GM18499 (cell line): ENCODE measurements around the gene CTTN.
"Not testable (repeated sequence)": the region's sequence is repeated elsewhere in the genome, so short reads cannot be mapped to it uniquely, and the experiment has no call there.

Source experiments
- ATAC-seq: cut with Tn5 transposase; IDR thresholded peaks from one replicate; pipeline ENCODE4 v1.9.1; 2021; ENCODE audit warnings: moderate number of reproducible peaks; ENCODE audit not compliant: insufficient read depth, unreplicated experiment

Gene CTTN

DNA sequence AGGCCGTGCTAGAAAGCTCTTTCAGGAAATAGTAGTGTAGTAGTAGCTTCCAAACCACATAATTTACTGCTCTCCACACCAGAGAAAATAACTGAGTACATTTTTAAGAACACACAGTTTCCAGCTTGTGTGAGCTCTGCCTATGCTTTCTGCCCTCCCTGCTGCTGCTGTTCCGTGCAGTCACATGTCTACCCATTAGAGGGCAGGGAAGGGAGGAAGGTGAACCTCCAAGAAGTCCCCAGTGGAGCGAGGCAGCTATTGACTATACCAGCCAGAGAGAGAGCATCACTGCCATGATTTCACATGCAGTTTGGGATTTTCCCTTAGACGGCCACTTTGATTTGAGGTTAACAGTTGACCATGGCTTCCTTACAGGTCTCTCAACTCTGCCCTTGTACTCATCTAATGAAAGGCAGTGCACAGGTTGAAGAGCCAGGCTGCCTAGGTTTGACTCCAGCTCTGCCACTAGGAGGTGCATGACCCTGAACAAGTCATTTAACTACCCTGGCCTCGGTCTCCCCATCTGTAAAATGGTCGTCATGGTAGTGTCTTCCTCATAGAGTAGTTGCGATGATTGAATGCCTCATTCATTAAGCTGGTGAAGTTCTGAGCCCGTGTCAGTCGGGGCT is 19.7 kb upstream of the CTTN start:
- no peak for ATAC-seq

DNA sequence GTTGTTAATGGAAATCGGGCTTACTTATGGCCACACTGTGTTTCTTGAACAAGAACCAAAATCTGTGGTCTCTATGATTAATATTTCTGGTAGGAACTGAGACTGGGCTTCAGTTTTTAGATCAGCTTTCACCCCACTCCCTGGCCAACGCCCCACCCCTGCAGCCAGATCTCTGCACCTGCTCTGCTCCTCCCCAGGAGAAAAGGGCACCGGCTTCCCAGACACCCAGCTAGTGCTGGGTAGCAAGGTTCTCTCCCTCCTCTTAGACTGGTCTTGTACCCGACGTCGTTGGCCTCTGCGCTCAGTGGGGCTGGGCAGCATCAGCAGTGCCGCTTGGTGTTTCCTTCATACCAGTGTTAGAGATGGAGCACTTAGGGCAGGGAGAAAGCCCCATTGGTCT is 17.0 kb upstream of the CTTN start:
- no peak for ATAC-seq

- no peak for ATAC-seq
Measured at GRCh38 chr11:70381872-70382861, 16.2 kb upstream of the CTTN start.

- no peak for ATAC-seq
Measured at GRCh38 chr11:70383664-70384565, 14.4 kb upstream of the CTTN start.

DNA sequence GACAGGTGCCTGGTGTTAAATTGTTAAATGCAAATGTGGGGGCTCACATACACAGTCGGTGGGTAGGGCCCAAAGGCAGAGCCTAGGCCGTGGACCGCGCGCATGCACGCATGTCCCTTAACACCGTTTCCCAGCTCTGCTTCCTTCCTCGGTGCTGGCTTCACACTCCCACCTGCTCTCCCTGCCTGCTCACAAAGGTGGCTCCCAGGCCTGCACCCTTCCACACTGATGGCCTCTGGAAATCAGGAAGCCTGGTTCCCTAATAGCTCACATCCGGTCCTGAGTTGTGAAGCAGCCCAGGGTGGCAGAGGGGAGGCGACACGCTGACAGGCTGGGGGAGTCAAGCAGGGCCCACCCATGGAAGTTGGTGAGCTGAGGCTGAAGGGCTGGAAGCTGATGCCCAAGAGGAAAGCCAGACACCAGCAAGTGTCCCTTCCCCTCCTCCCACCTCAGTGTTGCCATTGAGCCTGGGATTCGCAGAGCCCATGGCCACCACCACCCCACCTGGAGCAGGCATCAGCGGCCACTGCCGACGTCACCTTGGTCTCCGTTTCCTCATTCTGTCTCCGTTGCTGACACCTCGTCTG is 13.7 kb upstream of the CTTN start:
- ATAC-seq = no peak

DNA sequence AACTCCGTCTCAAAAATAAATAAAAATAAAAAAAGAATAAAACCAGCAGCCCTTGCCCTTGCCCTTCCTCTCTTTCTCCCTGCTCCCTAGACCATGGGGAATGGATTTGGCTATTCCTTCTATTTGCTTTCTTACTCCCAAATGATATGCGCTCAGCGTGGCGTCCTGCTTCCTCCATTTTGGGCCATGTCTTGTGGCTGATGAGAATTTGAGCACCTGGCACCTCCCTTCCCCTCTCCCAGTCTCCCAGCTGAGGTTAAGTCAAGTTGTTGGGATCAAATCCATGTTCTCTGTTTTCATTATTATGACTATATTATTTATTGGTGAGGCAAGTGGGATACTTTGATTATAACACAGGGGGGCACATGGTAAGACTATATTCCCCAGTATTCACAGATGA is 10.8 kb upstream of the CTTN start:
- no peak for ATAC-seq

DNA sequence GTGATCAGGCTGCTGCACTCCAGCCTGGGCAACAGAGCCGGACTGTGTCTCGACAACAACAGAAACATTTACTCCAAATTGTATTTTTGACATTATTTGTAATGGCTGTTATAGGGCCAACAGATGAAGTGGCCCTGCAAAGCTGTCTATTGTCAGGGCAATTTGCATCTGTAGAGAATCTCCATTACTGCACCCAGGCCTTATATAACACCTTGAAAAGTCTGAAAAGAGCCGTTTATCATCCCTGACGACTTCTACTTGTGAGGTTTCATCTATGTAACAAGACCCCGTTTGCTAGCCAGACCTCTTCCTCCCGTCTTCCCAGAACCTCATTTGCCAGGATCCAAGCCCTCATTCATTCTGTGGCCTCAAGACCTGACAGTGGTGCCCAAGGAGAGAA is 9.1 kb upstream of the CTTN start:
- ATAC-seq = no peak

DNA sequence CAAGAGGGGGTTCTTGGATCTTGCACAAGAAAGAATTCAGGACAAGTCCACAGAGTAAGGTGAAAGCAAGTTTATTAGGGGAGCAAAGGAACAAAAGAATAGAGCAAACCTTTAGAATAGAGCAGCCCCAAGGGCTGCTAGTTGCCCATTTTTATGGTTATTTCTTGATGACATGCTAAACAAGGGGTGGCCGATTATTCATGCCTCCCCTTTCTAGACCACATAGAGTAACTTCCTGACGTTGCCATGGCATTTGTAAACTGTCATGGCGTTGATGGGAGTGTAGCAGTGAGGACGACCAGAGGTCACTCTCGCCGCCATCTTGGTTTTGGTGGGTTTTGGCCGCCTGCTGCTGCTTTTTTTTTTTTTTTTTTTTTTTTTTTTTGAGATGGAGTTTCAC is 7.4 kb upstream of the CTTN start:
- ATAC-seq = not testable (repeated sequence)

DNA sequence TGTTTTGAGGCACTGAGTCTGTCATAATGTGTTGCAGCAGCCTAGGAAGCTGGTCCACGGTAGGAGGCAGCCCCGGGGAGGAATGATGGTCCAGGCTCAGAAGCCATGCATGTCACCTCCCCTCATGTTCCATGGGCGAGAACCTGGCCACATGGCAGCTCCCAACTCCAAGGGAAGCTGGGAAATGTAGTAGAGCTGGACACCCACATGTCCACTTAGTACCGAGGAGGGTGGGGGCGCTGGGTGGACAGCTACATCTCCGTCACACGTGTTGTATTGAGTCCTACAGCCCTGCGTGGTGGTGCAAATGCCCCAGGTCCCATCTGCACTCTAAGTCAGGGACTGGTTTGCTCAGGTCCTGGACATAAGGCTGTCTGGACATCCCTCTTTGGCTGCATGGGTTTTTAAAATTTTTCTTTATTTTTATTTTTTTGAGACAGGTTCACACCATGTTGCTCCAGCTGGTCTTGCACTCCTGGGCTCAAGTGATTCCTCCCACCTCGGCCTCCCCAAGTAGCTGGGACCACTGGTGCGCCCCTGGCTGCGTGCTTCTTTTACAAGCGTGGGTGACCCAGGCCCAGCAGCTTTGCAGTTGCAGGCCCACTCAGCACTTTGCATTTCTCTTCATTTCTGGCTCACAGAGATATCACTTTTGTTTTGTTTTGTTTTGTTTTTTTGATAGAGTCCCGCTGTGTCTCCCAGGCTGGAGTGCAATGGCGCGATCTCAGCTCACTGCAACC is 3.9 kb upstream of the CTTN start:
- ATAC-seq = no peak

DNA sequence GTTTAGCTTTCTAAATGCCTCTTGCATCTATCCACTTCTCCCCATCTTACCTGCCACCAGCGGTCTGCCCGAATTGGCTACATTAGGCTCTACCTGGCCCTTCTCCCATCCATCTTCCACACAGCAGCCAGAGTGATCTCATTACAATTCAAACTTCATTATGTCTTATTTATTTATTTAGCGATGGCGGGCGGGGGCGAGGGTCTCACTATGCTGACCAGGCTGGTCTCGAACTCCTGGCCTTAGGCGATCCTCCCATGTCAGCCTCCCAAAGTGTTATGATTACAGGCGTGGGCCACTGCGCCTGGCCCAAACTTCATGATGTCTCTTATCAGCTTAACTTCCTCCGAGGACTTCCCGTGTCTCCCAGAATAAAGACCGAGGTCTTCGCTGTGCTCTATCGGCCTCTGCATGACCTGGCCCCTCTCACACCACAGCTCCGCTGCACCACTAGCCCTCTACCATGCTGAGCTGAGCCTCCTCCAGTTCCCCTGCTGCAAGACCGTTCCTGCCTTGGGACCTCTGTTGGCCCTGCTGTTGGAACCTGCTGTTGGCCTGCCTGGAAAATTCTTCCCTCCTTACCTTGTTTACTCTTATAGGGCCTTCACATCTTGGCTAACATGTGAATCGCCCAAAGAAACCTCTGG is 870 bp upstream of the CTTN start:
- ATAC-seq = no peak

DNA sequence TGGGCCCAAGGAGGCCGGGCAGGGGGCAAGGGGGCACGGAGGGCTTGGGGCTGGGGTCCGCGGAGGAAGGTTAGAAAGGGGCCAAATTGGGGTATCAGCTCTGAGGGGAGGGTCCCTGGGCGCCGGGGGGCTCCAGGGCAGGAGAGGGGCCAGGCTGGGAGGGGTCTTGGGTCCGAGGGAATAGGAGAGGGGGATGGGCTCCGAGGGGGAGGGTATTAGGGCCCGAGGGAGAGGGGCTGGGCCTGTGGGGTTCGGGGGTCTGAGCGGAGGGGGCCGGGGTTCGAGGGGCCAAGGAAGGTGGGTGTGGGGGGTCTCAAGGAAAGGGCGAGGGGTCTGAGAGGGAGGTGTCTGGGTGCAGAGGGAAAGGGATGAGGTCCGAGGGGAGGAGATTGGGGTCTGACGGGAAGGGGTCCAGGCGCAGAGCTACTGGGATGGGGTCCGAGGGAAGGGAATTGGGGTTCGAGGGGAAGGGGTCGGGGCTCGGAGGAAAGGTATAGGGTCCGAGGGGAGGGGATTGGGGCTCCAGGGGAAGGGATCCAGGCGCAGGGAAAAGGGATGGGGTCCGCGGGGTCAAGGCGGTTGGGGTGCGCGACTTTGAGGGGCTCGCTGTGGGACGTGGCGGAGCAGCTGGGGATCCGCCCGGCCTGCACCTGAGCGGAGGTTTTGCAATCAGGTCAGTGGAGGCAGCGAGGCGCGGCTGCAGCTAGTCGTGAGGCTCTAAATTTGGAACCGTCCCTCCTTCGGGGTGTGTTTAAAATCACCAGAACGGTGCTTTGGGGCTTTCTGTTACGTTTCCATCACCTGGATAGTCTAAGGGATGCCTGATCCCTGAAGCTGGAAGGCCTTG is 728 bp downstream of the CTTN start:
- ATAC-seq = no peak

DNA sequence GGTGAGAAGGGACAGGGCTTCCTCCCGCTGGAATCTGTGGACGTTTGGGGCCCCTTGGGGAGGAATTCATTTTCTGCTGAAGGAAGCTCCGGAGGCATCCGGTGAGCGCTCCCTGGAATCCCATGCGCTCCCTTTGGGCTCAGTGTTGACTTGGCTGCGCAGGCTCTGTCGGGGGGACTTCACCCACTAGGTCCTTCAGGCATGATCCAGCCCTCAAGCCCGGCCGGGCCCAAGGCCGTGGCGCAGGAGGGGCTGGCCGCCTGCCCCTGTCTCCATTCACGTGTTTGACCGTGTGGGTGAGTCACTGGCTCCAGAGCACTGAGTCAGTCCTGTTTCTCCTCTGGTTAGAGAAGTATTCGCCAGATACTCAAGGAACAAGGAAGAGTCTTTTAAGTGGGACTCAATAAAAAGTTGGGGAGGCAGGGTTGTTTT is 1.4 kb downstream of the CTTN start:
- no peak for ATAC-seq

DNA sequence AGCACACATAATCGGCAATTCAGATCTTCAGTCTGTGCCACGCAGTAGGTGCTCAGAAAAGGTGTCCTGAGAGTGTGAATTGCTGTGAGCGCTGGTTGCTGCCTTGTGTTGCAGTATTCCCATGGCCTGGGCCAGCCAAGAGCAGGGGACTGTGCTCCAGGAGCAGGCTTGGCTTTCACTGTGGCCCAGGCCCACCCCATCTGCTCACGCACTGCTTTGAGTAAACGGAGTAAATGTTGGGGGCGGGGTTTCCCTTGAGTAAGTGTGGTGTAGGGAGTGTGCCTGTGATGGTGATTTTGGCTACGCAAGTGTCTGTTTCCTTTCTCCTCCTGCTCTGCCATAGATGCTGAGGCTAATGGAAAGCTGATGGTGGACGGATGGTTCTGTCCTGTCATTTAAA is 2.3 kb downstream of the CTTN start:
- ATAC-seq = no peak

DNA sequence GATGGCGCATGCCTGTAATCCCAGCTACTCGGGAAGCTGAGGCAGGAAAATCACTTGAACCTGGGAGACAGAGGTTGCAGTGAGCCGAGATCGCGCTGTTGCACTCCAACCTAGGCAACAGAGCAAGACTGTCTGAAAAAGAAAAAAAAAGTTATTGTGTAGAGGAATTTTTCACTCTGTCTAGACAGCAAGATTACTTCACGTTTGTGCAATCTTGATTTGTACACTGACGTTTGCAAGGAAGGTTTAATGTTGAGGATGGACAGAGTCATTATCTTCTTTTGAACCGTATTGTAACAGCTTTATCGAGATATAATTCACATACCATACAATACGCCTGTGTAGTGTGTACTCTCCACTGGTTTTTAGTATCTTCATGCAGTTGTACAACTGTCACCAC is 3.7 kb downstream of the CTTN start:
- ATAC-seq = no peak

- ATAC-seq = no peak
Measured at GRCh38 chr11:70402685-70403084, 4.4 kb downstream of the CTTN start.

DNA sequence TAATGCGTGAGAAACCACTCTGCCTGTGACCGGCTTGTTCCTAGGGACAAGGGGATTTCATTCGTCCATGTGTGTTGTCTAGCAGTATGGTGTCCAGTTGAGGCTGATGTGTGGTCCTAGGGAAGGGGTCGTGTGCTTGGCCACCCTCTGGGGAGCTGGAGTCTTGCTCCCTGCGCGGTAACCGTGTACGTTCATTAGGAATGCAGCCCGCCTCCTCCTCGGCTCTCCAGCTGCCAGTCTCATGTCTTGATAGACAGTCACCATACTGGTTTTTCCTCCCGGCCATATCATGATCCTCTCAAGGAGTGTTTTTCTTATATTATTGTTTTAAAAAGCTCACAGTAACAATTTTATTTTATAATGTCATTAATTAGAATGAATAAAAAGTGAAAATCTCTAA is 5.9 kb downstream of the CTTN start:
- ATAC-seq = no peak

DNA sequence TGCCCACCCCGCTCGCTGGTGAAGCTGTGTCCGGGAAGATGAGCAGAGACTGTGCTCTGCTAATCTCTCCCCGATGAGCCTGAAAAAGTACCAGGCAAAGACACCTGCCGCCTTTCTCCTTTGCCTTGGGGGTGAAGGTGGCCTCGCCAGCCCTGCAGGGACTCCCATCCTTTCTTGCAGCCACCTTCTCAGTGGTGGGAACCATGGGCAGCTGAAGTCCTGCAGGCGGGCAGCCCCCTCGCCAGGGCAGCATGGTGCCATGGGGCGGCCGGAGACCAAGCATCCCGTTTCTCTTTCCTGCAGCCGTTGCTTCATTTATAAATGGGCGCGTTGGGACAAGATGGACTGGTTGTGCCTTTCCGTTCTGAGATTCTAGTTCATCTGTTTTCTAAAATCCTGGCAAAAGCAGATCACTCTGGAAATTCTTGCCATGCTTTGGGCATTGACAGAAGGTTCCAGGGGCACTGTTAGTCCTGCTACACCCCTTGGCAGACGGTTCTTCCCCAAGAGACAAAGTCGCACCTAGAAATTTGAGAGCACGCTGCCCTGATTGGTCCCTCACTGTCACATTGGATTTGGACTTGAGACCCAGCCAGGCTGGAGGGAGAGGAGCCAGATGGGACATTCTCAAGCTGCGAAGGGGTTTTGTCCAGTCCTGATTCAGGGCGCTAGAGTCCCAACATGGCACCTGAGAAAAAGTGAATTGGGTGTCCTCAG is 7.5 kb downstream of the CTTN start:
- ATAC-seq = no peak

GRCh38 chr11:70407121-70407520 is 8.8 kb downstream of the CTTN start:
- no peak for ATAC-seq
